T1000 (cell line): ENCODE measurements around the gene BOLA2B.

Source experiments
- DNase-seq: peaks from one replicate; lab custom pipeline; 2025; ENCODE audit warnings: mixed read lengths; lab: John Stamatoyannopoulos, UW

Gene BOLA2B

DNA sequence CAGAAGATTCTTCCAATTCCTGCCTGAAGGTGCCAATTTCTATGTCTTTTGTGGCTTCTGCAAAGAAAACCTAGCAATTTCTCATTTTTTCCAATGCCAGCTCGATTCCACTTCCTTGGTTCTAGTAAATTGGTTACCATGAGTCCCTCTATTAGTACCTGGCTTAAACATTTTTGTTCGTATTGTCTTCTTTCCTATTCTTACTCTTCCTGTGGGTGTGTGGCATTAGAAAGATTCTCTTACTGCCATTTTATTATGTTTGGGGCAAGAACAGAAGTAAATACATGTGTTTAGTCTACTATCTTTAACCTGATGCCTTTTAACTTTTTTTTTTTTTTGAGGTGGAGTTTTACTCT is 50.1 kb downstream of the BOLA2B start:
- no peak for DNase-seq
